Thoracic aorta (tissue), 2 donors: ENCODE measurements around the gene GAK. TPM values are rescaled to one million over a fixed set of nuclear protein-coding genes. Genes with fewer than 3 reads are reported as not detected.

ENCODE experiments used
- ATAC-seq: fragments of 150-250 bp; one replicate; pipeline ENCODE4 v1.8.0; 2017; ENCODE audit warnings: low read depth; ENCODE audit not compliant: insufficient number of reproducible peaks, low FRiP score
- DNase-seq: peaks from one replicate; pipeline ENCODE4 v3.0.0-alpha.2; 2020; ENCODE audit warnings: low spot score
- H3K27ac ChIP-seq, 2 donors: fragments of 200-600 bp; sonication (generic); 1 replicate in 1 of 2; 2 replicates in 1 of 2; pipeline ENCODE4 v1.5.1; 2016; ENCODE audit warnings: mild to moderate bottlenecking in 2 of 2, moderate library complexity in 2 of 2
- H3K27me3 ChIP-seq: fragments of 200-600 bp; sonication (generic); replicated peaks from 2 replicates; pipeline ENCODE4 v1.6.0; 2016; ENCODE audit warnings: mild to moderate bottlenecking; ENCODE audit not compliant: insufficient read depth
- H3K36me3 ChIP-seq: fragments of 200-600 bp; sonication (generic); one replicate; pipeline ENCODE4 v1.5.1; 2016
- H3K4me1 ChIP-seq, 2 donors: fragments of 200-600 bp; sonication (generic); 1 replicate in 1 of 2; 2 replicates in 1 of 2; pipeline versions ENCODE4 v1.5.1 to v1.6.0; 2016; ENCODE audit warnings: low read depth in 2 of 2, mild to moderate bottlenecking in 1 of 2; ENCODE audit not compliant: control insufficient read depth in 1 of 2
- H3K4me3 ChIP-seq: fragments of 200-600 bp; sonication (generic); 2 replicates; pipeline ENCODE4 v1.5.1; 2016; ENCODE audit warnings: mild to moderate bottlenecking
- H3K9me3 ChIP-seq: fragments of 200-600 bp; sonication (generic); 2 replicates; pipeline ENCODE4 v1.5.1; 2016
- CTCF ChIP-seq: fragments of 200-600 bp; sonication (generic); IDR thresholded peaks from one replicate; pipeline ENCODE4 v1.5.1; 2019; ENCODE audit warnings: antibody characterized with exemption
- total RNA-seq, 2 donors: library from RNA; depleted of rRNA; stranded (reverse); fragments of >200 nt; gene quantifications; one replicate each; pipeline versions ENCODE4 v1.1.0 to v1.2.3, GENCODE V29; 2016

The GAK gene
- total RNA-seq, 2 donors from 2014 or later = 111 to 170 TPM

- ATAC-seq (no peak), DNase-seq (no peak)
- no peak overlapping the region for H3K4me3 ChIP-seq
- no peaks in the 10 kb centered on the region for H3K9me3 ChIP-seq
- H3K27ac ChIP-seq = no peak overlapping the region
- no peak for TF ChIP-seq CTCF
- H3K4me1 ChIP-seq = no peaks in the 10 kb centered on the region
- H3K36me3 ChIP-seq = peaks cover 55% of the 10 kb centered on the region
- no peaks in the 10 kb centered on the region for H3K27me3 ChIP-seq
Observed at GRCh38 chr4:872241-872981, 59.7 kb downstream of the GAK start.

DNA sequence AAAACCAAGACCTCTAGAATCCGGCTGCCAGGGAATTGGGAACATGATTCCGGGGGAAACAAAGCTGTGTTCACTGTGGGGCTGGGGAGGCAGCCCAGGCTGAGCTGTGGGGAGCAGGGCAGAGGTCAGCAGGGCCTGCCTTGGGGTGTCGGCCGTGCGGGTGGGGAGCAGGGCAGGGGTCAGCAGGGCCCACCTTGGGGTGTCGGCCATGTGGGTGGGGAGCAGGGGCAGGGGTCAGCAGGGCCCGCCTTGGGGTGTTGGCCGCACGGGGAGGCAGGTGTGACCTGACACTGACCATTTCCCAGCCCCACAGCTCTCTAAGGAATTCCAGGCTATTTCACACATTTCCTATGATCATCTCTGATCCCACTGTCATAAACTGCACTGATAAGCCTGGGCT is 60.6 kb downstream of the GAK start:
- no peak for TF ChIP-seq CTCF
- H3K4me3 ChIP-seq = no peak overlapping the region
- H3K36me3 ChIP-seq = peaks cover 58% of the 10 kb centered on the region
- no peak overlapping the region for H3K27ac ChIP-seq
- no peak for DNase-seq
- H3K4me1 ChIP-seq = no peaks in the 10 kb centered on the region
- H3K9me3 ChIP-seq = no peaks in the 10 kb centered on the region
- ATAC-seq = no peak
- H3K27me3 ChIP-seq = no peaks in the 10 kb centered on the region

DNA sequence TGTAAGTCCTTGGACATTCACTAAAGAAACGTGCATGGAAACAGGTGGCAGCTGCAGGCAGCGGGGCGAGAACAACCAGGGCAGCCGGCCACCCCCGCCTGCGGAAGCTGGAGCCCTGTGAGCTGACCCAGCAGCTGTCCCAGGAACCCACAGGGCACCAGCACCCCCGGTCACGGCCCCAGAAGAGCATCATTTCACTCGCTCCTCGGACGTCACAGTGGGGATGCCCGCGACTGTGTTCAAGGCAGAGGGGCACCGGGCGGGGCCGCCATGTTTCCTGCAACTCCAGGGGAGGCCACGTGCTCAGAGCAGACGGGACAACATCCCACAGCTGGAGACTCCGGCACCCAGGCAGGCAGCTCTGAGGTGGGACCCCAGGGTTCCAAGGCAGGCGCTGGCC is 61.2 kb downstream of the GAK start:
- DNase-seq = no peak
- no peak for ATAC-seq
- Histone ChIP-seq H3K27ac (no peak overlapping the region), H3K9me3 (no peaks in the 10 kb centered on the region), H3K27me3 (no peaks in the 10 kb centered on the region), H3K36me3 (peaks cover 56% of the 10 kb centered on the region), H3K4me3 (no peak overlapping the region), H3K4me1 (no peaks in the 10 kb centered on the region)
- no peak for TF ChIP-seq CTCF

DNA sequence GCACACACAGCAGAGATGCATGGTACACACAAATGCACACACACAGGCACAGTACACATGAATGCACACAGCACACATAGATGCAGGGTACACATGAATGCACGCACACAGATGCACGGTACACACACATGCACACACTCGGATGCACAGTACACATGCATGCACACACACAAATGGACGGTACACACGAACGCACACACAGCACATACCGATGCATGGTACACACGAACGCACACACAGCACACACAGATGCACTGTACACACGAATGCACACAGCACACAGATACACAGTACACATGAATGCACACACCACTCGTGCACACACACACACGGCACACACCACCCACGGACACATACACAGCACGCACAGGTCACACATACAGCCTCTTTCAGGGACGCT is 62.3 kb downstream of the GAK start:
- H3K4me3 ChIP-seq = no peak overlapping the region
- no peaks in the 10 kb centered on the region for H3K27me3 ChIP-seq
- H3K9me3 ChIP-seq = no peaks in the 10 kb centered on the region
- H3K36me3 ChIP-seq = peaks cover 58% of the 10 kb centered on the region
- H3K4me1 ChIP-seq = no peaks in the 10 kb centered on the region
- no peak for DNase-seq
- no peak for TF ChIP-seq CTCF
- no peak for ATAC-seq
- H3K27ac ChIP-seq = no peak overlapping the region

DNA sequence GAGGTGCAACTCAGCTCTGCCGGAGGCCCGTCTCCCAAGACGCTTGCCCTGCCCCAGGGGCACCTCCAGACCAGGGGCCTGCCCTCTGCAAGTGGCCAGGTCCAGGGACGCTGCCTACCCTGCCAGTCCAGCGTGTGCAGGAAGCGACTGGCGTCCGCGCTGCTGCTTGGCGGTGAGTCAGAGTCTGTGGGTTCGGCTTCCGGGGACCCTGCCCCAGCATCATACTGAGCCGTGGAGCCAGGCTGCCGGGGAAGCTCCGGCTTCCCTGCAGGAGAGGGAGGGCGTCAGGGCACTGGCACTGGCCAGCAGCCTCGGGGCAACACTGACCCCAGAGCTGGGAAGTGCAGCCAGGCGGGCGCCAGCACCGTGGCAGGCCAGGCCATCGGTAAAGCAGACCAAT is 63.7 kb downstream of the GAK start:
- no peak for ATAC-seq
- Histone ChIP-seq H3K4me3 (no peak overlapping the region), H3K9me3 (no peaks in the 10 kb centered on the region), H3K27ac (no peak overlapping the region), H3K36me3 (peaks cover 66% of the 10 kb centered on the region), H3K27me3 (no peaks in the 10 kb centered on the region), H3K4me1 (no peaks in the 10 kb centered on the region)
- TF ChIP-seq CTCF = no peak
- DNase-seq = no peak
